SK-N-DZ (cell line): ENCODE measurements around the gene STUM.
"Not testable (repeated sequence)": the region's sequence is repeated elsewhere in the genome, so short reads cannot be mapped to it uniquely, and the experiment has no call there.

Source experiments
- DNase-seq: peaks from one replicate; pipeline ENCODE4 v3.0.0-alpha.2; 2015; ENCODE audit warnings: low spot score

Gene STUM

GRCh38 chr1:226603022-226603857, 54.7 kb downstream of the STUM start:
- DNase-seq = no peak

GRCh38 chr1:226603858-226604559, 55.4 kb downstream of the STUM start:
- no peak for DNase-seq

- no peak for DNase-seq
Measured at GRCh38 chr1:226604560-226605317, 56.2 kb downstream of the STUM start.

GRCh38 chr1:226605318-226605950, 56.9 kb downstream of the STUM start:
- no peak for DNase-seq

- no peak for DNase-seq
Measured at GRCh38 chr1:226606311-226607267, 58.0 kb downstream of the STUM start.

- DNase-seq = no peak
Measured at GRCh38 chr1:226607268-226607660, 58.7 kb downstream of the STUM start.

- DNase-seq = no peak
Measured at GRCh38 chr1:226607821-226608220, 59.3 kb downstream of the STUM start.

- DNase-seq = peak; percentile 32
Measured at GRCh38 chr1:226608699-226609505, 60.3 kb downstream of the STUM start.

- no peak for DNase-seq
Measured at GRCh38 chr1:226609836-226610455, 61.4 kb downstream of the STUM start.

- DNase-seq = no peak
Measured at GRCh38 chr1:226610671-226611070, 62.1 kb downstream of the STUM start.

- DNase-seq = no peak
Measured at GRCh38 chr1:226611301-226611700, 62.7 kb downstream of the STUM start.

- DNase-seq = not testable (repeated sequence)
Measured at GRCh38 chr1:226611980-226612379, 63.4 kb downstream of the STUM start.

- no peak for DNase-seq
Measured at GRCh38 chr1:226615876-226616275, 67.3 kb downstream of the STUM start.

- no peak for DNase-seq
Measured at GRCh38 chr1:226616636-226617035, 68.1 kb downstream of the STUM start.

GRCh38 chr1:226617109-226617508, 68.5 kb downstream of the STUM start:
- no peak for DNase-seq

GRCh38 chr1:226617719-226618118, 69.2 kb downstream of the STUM start:
- not testable (repeated sequence) for DNase-seq

- no peak for DNase-seq
Measured at GRCh38 chr1:226618380-226618779, 69.8 kb downstream of the STUM start.

GRCh38 chr1:226619031-226619430, 70.5 kb downstream of the STUM start:
- DNase-seq = no peak

- no peak for DNase-seq
Measured at GRCh38 chr1:226622012-226622411, 73.4 kb downstream of the STUM start.
